ENCODE results near the gene MLYCD.

MLYCD gene

DNA sequence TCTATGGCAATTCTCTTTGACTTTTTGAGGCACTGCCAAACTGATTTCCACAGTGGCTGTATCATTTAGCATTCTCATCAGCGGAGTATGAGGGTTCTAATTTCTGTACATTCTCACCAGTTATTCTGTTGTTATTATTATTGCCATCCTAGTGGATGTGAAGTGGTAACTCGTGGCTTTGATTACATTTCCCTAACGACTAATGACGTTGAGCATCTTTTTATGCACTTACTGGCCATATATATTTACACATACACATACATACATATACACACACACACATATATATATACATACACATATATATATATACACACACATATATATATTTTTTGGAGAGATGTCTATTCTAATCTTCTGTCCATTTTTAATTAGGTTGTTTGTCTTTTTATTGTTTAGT lies 3.7 kb upstream of the MLYCD start:
- Histone ChIP-seq H3K27ac (ENCODE audit: insufficient read depth, low read depth, low read length, poor library complexity, severe bottlenecking) (no peak overlapping the region), H3K9me3 (ENCODE audit: control insufficient read depth, low read length) (no peaks in the 10 kb centered on the region), H3K4me1 (ENCODE audit: control insufficient read depth, insufficient read depth, low read length) (no peaks in the 10 kb centered on the region), H3K27me3 (ENCODE audit: control insufficient read depth, insufficient read depth, low read length, poor library complexity, severe bottlenecking) (peaks cover 15% of the 10 kb centered on the region), H3K36me3 (ENCODE audit: control insufficient read depth, insufficient read depth, low read length) (no peaks in the 10 kb centered on the region), H3K4me3 (ENCODE audit: insufficient read depth, low read depth, low read length) (no peak overlapping the region)
- 84 to 85% methylated on average over 4 of the region's 4 CpGs for WGBS, 2 experiments

DNA sequence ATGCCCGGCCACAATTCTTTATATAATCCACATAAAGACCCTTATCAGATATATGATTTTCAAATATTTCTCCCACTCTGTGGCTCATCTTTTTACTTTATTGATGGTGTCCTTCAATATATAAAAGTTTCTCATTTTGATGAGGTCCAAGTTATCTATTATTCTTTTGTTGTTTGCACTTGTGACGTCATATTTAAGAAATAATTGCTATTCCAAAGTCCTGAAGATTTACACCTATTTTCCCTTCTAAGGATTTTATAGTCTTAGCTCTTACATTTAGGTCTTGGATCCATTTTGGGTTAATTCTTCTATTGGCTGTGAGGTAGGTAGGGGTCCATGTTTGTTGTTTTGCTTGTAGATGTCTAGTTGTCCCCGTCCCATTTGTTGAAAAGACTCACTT lies 3.0 kb upstream of the MLYCD start:
- WGBS, 2 experiments, result 71 to 83% methylated on average over 3 of the region's 3 CpGs
- Histone ChIP-seq H3K27ac (ENCODE audit: insufficient read depth, low read depth, low read length, poor library complexity, severe bottlenecking) (no peak overlapping the region), H3K9me3 (ENCODE audit: control insufficient read depth, low read length) (no peaks in the 10 kb centered on the region), H3K36me3 (ENCODE audit: control insufficient read depth, insufficient read depth, low read length) (no peaks in the 10 kb centered on the region), H3K4me1 (ENCODE audit: control insufficient read depth, insufficient read depth, low read length) (no peaks in the 10 kb centered on the region), H3K27me3 (ENCODE audit: control insufficient read depth, insufficient read depth, low read length, poor library complexity, severe bottlenecking) (peaks cover 15% of the 10 kb centered on the region), H3K4me3 (ENCODE audit: insufficient read depth, low read depth, low read length) (no peak overlapping the region)

DNA sequence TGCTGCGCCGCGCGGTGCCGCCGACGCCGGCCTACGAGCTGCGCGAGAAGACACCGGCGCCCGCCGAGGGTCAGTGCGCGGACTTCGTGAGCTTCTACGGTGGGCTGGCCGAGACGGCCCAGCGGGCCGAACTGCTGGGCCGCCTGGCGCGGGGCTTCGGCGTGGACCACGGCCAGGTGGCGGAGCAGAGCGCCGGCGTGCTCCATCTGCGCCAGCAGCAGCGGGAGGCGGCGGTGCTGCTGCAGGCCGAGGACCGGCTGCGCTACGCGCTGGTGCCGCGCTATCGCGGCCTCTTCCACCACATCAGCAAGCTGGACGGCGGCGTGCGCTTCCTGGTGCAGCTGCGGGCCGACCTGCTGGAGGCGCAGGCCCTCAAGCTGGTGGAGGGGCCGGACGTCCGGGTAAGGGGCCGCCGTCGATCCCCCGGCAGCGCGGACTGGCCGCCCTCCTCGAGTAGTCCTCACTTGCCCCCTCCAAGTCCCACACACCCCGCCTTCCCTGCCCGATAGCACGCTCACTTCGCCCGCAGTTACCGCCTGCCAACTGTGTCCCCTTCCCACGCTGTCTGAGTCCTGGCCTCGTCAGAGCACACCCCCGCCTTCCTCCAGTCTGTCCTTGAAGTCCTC lies 470 bp downstream of the MLYCD start:
- Histone ChIP-seq H3K4me3 (ENCODE audit: insufficient read depth, low read depth, low read length) (peak overlapping the region; percentile 67), H3K4me1 (ENCODE audit: control insufficient read depth, insufficient read depth, low read length) (no peaks in the 10 kb centered on the region), H3K27ac (ENCODE audit: insufficient read depth, low read depth, low read length, poor library complexity, severe bottlenecking) (no peak overlapping the region), H3K36me3 (ENCODE audit: control insufficient read depth, insufficient read depth, low read length) (no peaks in the 10 kb centered on the region), H3K9me3 (ENCODE audit: control insufficient read depth, low read length) (no peaks in the 10 kb centered on the region), H3K27me3 (ENCODE audit: control insufficient read depth, insufficient read depth, low read length, poor library complexity, severe bottlenecking) (peaks cover 15% of the 10 kb centered on the region)
- WGBS, 2 experiments, result 1 to 2% methylated on average over 73 of the region's 73 CpGs

DNA sequence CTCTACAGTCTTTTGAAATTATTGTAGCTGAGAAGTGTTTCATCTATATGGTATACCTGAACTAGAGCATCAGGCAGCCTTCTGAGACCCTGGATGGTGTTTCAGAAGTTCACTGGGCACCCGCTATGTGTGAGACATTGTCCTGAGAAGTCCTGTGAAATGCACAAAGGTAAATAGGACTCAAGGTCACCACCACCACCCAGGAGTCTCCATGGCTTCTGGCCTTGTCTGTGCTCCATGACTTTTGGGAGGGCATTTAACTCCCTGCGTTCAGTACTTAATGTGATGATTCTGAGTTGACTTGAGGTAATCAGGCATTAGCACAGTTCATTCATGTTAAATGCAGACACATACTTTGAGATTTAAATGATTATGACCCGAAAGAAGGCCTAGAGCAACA lies 1.1 kb downstream of the MLYCD start:
- 82 to 91% methylated on average over 3 of the region's 3 CpGs for WGBS, 2 experiments
- H3K4me3 ChIP-seq (ENCODE audit: insufficient read depth, low read depth, low read length), result peak overlapping the region; percentile 67
- no peaks in the 10 kb centered on the region for H3K4me1 ChIP-seq (ENCODE audit: control insufficient read depth, insufficient read depth, low read length)
- peaks cover 15% of the 10 kb centered on the region for H3K27me3 ChIP-seq (ENCODE audit: control insufficient read depth, insufficient read depth, low read length, poor library complexity, severe bottlenecking)
- H3K9me3 ChIP-seq (ENCODE audit: control insufficient read depth, low read length), result no peaks in the 10 kb centered on the region
- no peak overlapping the region for H3K27ac ChIP-seq (ENCODE audit: insufficient read depth, low read depth, low read length, poor library complexity, severe bottlenecking)
- no peaks in the 10 kb centered on the region for H3K36me3 ChIP-seq (ENCODE audit: control insufficient read depth, insufficient read depth, low read length)

DNA sequence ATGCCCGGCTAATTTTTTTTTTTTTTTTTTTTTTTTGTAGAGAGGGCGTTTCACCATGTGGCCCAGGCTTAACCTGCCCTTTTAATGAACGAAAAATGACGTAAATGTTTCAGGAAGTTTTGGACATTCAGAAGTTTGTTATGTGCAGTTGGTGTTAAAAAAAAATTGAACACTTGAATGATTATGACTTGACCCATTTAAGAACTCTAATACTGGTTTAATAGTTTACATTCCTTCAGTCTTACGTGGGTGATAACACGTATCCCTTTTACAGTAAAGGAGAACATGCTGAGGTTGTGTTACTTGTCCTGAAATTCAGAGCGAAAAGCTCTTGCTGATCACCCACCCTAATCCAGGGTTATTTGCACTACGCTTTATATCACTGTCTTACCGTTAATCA lies 1.7 kb downstream of the MLYCD start:
- no peaks in the 10 kb centered on the region for H3K4me1 ChIP-seq (ENCODE audit: control insufficient read depth, insufficient read depth, low read length)
- no peaks in the 10 kb centered on the region for H3K36me3 ChIP-seq (ENCODE audit: control insufficient read depth, insufficient read depth, low read length)
- H3K27me3 ChIP-seq (ENCODE audit: control insufficient read depth, insufficient read depth, low read length, poor library complexity, severe bottlenecking), result peaks cover 15% of the 10 kb centered on the region
- H3K9me3 ChIP-seq (ENCODE audit: control insufficient read depth, low read length), result no peaks in the 10 kb centered on the region
- WGBS, 2 experiments, result 92 to 95% methylated on average over 9 of the region's 9 CpGs
- no peak overlapping the region for H3K27ac ChIP-seq (ENCODE audit: insufficient read depth, low read depth, low read length, poor library complexity, severe bottlenecking)
- H3K4me3 ChIP-seq (ENCODE audit: insufficient read depth, low read depth, low read length), result no peak overlapping the region

GRCh38 chr16:83901101-83901500 lies 2.2 kb downstream of the MLYCD start:
- H3K4me3 ChIP-seq (ENCODE audit: insufficient read depth, low read depth, low read length), result no peak overlapping the region
- WGBS, 2 experiments, result 98% methylated on average over 3 of the region's 3 CpGs
- no peaks in the 10 kb centered on the region for H3K36me3 ChIP-seq (ENCODE audit: control insufficient read depth, insufficient read depth, low read length)
- H3K4me1 ChIP-seq (ENCODE audit: control insufficient read depth, insufficient read depth, low read length), result no peaks in the 10 kb centered on the region
- peaks cover 15% of the 10 kb centered on the region for H3K27me3 ChIP-seq (ENCODE audit: control insufficient read depth, insufficient read depth, low read length, poor library complexity, severe bottlenecking)
- no peak overlapping the region for H3K27ac ChIP-seq (ENCODE audit: insufficient read depth, low read depth, low read length, poor library complexity, severe bottlenecking)
- no peaks in the 10 kb centered on the region for H3K9me3 ChIP-seq (ENCODE audit: control insufficient read depth, low read length)

GRCh38 chr16:83903751-83904150 lies 4.8 kb downstream of the MLYCD start:
- Histone ChIP-seq H3K9me3 (ENCODE audit: control insufficient read depth, low read length) (no peaks in the 10 kb centered on the region), H3K27ac (ENCODE audit: insufficient read depth, low read depth, low read length, poor library complexity, severe bottlenecking) (no peak overlapping the region), H3K36me3 (ENCODE audit: control insufficient read depth, insufficient read depth, low read length) (no peaks in the 10 kb centered on the region), H3K4me3 (ENCODE audit: insufficient read depth, low read depth, low read length) (no peak overlapping the region), H3K4me1 (ENCODE audit: control insufficient read depth, insufficient read depth, low read length) (no peaks in the 10 kb centered on the region), H3K27me3 (ENCODE audit: control insufficient read depth, insufficient read depth, low read length, poor library complexity, severe bottlenecking) (no peaks in the 10 kb centered on the region)
- 93% methylated on average over 10 of the region's 10 CpGs for WGBS, 2 experiments

DNA sequence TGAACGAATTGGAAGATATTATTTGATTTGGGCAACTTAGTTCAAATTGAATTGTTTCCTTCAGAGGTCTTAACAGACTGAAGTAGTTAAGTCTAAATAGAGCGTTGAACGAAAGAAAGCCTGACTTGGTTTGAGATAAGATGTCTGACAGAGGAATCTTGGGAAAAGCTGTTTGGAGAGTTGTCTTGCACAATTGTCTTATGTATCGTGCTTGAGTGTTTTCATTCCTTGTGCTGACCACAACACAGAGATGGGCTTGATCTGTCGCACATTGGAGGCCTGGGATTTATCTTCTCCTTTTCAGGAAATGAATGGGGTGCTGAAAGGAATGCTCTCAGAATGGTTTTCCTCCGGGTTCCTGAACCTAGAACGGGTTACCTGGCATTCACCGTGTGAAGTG lies 7.8 kb downstream of the MLYCD start:
- Histone ChIP-seq H3K27ac (ENCODE audit: insufficient read depth, low read depth, low read length, poor library complexity, severe bottlenecking) (no peak overlapping the region), H3K27me3 (ENCODE audit: control insufficient read depth, insufficient read depth, low read length, poor library complexity, severe bottlenecking) (no peaks in the 10 kb centered on the region), H3K36me3 (ENCODE audit: control insufficient read depth, insufficient read depth, low read length) (no peaks in the 10 kb centered on the region), H3K4me3 (ENCODE audit: insufficient read depth, low read depth, low read length) (no peak overlapping the region), H3K9me3 (ENCODE audit: control insufficient read depth, low read length) (no peaks in the 10 kb centered on the region), H3K4me1 (ENCODE audit: control insufficient read depth, insufficient read depth, low read length) (peaks cover 6% of the 10 kb centered on the region)
- WGBS, 2 experiments, result 90 to 94% methylated on average over 7 to 8 of the region's 8 CpGs

GRCh38 chr16:83907111-83907510 lies 8.2 kb downstream of the MLYCD start:
- Histone ChIP-seq H3K27me3 (ENCODE audit: control insufficient read depth, insufficient read depth, low read length, poor library complexity, severe bottlenecking) (no peaks in the 10 kb centered on the region), H3K27ac (ENCODE audit: insufficient read depth, low read depth, low read length, poor library complexity, severe bottlenecking) (no peak overlapping the region), H3K4me1 (ENCODE audit: control insufficient read depth, insufficient read depth, low read length) (peaks cover 11% of the 10 kb centered on the region), H3K9me3 (ENCODE audit: control insufficient read depth, low read length) (no peaks in the 10 kb centered on the region), H3K4me3 (ENCODE audit: insufficient read depth, low read depth, low read length) (no peak overlapping the region), H3K36me3 (ENCODE audit: control insufficient read depth, insufficient read depth, low read length) (no peaks in the 10 kb centered on the region)
- WGBS, 2 experiments, result 85 to 88% methylated on average over 8 of the region's 8 CpGs

- 87% methylated on average over 15 of the region's 15 CpGs for WGBS, 2 experiments
- H3K36me3 ChIP-seq (ENCODE audit: control insufficient read depth, insufficient read depth, low read length), result no peaks in the 10 kb centered on the region
Measured at GRCh38 chr16:83907631-83908250, 8.8 kb downstream of the MLYCD start.

More at GRCh38 chr16:83907631-83908250, 8.8 kb downstream of the MLYCD start:
- H3K27ac ChIP-seq (ENCODE audit: insufficient read depth, low read depth, low read length, poor library complexity, severe bottlenecking), result no peak overlapping the region
- H3K9me3 ChIP-seq (ENCODE audit: control insufficient read depth, low read length), result no peaks in the 10 kb centered on the region
- no peaks in the 10 kb centered on the region for H3K27me3 ChIP-seq (ENCODE audit: control insufficient read depth, insufficient read depth, low read length, poor library complexity, severe bottlenecking)
- peaks cover 16% of the 10 kb centered on the region for H3K4me1 ChIP-seq (ENCODE audit: control insufficient read depth, insufficient read depth, low read length)
- no peak overlapping the region for H3K4me3 ChIP-seq (ENCODE audit: insufficient read depth, low read depth, low read length)

Measured in ectodermal cell (in vitro differentiated cells).